ENCODE data around the gene USF3. TPM values are rescaled to one million over a fixed set of nuclear protein-coding genes. Genes with fewer than 3 reads are reported as not detected.

Gene USF3
- polyA plus RNA-seq, 1 experiment = 5.7 TPM

DNA sequence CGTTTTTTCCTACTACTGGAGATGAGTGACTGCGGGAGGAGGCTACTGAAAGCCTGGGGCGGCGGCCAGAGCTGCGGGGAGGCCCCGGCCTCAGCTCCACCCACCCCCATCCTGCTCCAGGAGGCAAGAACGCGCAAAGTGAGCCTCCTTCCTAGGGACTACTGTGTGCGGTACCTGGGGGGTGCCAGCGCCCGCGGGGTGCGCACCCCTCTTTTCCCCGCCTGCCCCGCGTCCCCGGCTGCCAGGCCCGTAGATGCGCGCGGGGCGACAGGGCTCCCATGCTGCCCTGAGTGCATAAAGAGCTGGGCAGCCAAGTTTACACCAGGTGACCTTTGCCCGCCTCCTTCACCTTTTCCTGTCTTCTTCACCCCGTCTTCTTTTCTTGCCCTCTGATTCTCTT lies 2.5 kb upstream of the USF3 start:
- ChIA-PET CTCF (no interaction called here), POLR2A (no interaction called here)
- Histone ChIP-seq H3K4me3 (ENCODE audit: low read depth, low read length) (no peak overlapping the region), H3K36me3 (ENCODE audit: control insufficient read depth, insufficient read depth, low read length) (no peaks in the 10 kb centered on the region), H3K27me3 (ENCODE audit: control insufficient read depth, insufficient read depth, low read length) (no peaks in the 10 kb centered on the region)
- TF ChIP-seq, protein P1, sequence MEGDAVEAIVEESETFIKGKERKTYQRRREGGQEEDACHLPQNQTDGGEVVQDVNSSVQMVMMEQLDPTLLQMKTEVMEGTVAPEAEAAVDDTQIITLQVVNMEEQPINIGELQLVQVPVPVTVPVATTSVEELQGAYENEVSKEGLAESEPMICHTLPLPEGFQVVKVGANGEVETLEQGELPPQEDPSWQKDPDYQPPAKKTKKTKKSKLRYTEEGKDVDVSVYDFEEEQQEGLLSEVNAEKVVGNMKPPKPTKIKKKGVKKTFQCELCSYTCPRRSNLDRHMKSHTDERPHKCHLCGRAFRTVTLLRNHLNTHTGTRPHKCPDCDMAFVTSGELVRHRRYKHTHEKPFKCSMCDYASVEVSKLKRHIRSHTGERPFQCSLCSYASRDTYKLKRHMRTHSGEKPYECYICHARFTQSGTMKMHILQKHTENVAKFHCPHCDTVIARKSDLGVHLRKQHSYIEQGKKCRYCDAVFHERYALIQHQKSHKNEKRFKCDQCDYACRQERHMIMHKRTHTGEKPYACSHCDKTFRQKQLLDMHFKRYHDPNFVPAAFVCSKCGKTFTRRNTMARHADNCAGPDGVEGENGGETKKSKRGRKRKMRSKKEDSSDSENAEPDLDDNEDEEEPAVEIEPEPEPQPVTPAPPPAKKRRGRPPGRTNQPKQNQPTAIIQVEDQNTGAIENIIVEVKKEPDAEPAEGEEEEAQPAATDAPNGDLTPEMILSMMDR (IDR thresholded peaks at IDR 0.05; ENCODE audit: insufficient read depth, low read depth, low read length) = no peak
- DNase-seq (ENCODE audit: low read depth) = no peak

DNA sequence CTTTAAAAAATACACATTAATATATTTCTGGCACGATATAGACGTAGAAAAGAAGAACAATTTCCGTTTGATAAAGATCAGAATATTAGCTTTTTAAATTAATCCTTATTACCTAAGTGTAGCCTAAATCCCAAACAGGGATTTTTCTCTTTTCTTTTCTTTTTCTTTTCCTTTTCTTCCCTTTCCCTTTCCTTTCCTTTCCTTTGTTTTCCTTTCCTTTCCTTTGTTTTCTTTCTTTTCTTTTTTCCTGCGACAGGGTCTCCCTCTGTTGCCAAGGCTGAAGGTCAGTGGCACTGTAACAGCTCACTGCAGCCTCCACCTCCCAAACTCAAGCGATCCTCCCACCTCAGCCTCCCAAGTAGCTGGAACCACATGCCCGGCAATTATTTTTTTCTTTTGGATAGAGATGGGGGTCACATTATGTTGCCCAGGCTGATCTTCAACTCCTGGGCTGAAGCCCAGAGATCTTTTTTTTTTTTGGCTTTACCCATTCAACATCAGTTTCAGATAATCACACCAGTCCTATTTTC lies 1.8 kb upstream of the USF3 start:
- no peak for DNase-seq (ENCODE audit: low read depth)
- Histone ChIP-seq H3K27me3 (ENCODE audit: control insufficient read depth, insufficient read depth, low read length) (no peaks in the 10 kb centered on the region), H3K4me3 (ENCODE audit: low read depth, low read length) (no peak overlapping the region), H3K36me3 (ENCODE audit: control insufficient read depth, insufficient read depth, low read length) (no peaks in the 10 kb centered on the region)
- ChIA-PET CTCF (no interaction called here), POLR2A (no interaction called here)
- TF ChIP-seq, protein P1 (IDR thresholded peaks at IDR 0.05; ENCODE audit: insufficient read depth, low read depth, low read length) = no peak

DNA sequence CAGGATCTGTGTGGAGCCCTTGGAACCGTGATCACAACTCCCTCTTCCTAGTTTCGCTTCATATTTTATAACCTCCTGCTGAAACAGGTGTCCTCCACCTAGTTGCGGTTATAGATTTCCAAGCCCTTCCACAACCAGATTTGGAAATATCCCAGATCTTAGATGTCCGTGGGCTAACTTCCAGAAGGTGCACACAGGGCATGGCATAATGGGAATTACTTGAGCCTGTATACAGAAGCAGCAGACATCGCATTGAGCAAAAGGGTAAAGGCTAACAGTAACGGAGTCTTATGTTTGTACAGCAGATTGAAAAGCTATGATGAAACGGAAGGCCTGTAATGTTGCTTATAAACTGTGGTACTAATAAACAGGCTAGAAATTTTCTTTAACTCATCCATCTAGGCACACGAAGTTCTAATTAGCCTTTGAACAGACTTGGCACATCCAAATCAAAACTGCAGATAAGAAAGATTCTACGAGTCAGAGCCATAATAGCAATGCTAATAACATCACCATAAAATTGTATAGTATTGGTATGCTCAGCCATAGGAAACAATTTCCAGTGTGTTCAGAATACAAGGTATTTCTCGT lies 1.2 kb upstream of the USF3 start:
- DNase-seq (ENCODE audit: low read depth) = no peak
- ChIA-PET POLR2A (no interaction called here), CTCF (no interaction called here)
- TF ChIP-seq, protein P1 (IDR thresholded peaks at IDR 0.05; ENCODE audit: insufficient read depth, low read depth, low read length) = no peak
- no peaks in the 10 kb centered on the region for H3K27me3 ChIP-seq (ENCODE audit: control insufficient read depth, insufficient read depth, low read length)
- H3K4me3 ChIP-seq (ENCODE audit: low read depth, low read length) = peak overlapping the region; percentile 84
- no peaks in the 10 kb centered on the region for H3K36me3 ChIP-seq (ENCODE audit: control insufficient read depth, insufficient read depth, low read length)

DNA sequence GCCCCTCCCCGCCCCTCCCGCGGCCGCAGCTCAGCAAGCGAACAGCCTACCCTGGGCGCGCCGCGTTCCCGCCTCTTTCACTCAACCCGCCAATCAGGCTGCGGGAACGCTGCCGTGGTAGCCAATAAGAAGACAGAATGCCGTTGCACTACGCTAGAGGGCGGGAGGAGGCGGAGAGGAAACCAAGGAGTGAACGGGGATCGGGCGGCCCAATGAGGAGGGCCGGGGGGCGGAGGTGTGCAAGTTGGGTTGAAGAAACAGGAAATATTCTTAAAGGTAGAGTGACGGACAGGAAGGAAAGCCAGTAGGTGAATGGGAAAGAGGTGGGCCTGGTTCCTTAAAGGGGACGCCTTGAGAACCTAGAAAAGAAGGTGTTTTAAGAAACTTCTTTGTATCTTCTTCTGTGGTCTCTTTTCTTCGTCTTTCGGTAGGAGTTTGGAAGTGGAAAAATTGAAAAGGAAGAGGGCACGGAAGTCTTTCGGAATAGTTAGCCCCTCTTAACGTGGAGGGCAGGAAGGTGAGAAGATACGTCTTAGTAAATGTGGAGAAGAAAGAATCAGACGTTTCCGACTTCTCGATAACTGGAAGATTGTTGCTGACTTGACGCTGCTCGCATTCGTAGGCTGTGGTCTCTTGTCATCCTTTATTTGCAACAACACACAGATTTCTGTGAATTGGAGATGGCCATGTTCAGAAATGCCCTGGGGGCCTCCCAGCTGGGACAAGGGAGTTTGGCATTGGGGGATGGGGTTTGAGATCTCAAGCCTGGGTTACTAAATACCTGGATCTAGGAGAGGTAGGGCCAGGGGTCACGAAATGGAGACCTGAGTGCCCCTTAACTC lies 437 bp upstream of the USF3 start:
- peak; percentile 99 for DNase-seq (ENCODE audit: low read depth)
- POLR2A ChIA-PET = interaction anchor here (0.5 to 0.6 kb wide), 2 partner anchors 200 to 643 kb away, joined by 3 read pairs; no protein-coding TSS in a partner anchor
- H3K4me3 ChIP-seq (ENCODE audit: low read depth, low read length) = peak overlapping the region; percentile 84
- no peaks in the 10 kb centered on the region for H3K36me3 ChIP-seq (ENCODE audit: control insufficient read depth, insufficient read depth, low read length)
- CTCF ChIA-PET = no interaction called here
- no peaks in the 10 kb centered on the region for H3K27me3 ChIP-seq (ENCODE audit: control insufficient read depth, insufficient read depth, low read length)
- TF ChIP-seq, protein P1 (IDR thresholded peaks at IDR 0.05; ENCODE audit: insufficient read depth, low read depth, low read length) = peak; percentile 22; the same call in 1 of the 2 replicates

DNA sequence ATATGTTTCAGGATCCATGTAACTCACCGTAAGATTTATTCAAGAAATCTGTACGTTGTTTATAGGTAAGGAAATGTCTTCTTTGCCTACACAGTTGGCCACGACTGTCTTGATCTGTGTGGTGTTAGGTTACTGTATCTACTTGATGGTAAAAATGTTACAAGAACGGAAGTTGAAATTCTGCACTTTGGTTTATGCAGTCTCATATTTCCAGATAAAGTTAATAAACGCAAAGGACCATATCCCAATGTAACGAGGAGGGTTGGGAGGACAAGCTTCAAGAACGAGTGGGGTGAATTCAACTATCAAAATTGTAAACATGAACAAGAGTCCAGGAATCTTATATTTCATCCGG lies 1.0 kb downstream of the USF3 start:
- Histone ChIP-seq H3K27me3 (ENCODE audit: control insufficient read depth, insufficient read depth, low read length) (no peaks in the 10 kb centered on the region), H3K36me3 (ENCODE audit: control insufficient read depth, insufficient read depth, low read length) (no peaks in the 10 kb centered on the region), H3K4me3 (ENCODE audit: low read depth, low read length) (peak overlapping the region; percentile 82)
- TF ChIP-seq, protein P1 (IDR thresholded peaks at IDR 0.05; ENCODE audit: insufficient read depth, low read depth, low read length) = no peak
- no peak for DNase-seq (ENCODE audit: low read depth)
- CTCF ChIA-PET = no interaction called here
- POLR2A ChIA-PET = no interaction called here

All from BJ (cell line).